Dermis blood vessel endothelial cell (primary cell): ENCODE measurements around the gene EFCAB8. TPM values are rescaled to one million over a fixed set of nuclear protein-coding genes. Genes with fewer than 3 reads are reported as not detected.
"Not testable (repeated sequence)": the region's sequence is repeated elsewhere in the genome, so short reads cannot be mapped to it uniquely, and the experiment has no call there.

Experiments used
- DNase-seq: peaks from one replicate; pipeline ENCODE4 v3.0.0; 2010
- total RNA-seq: library from RNA; depleted of rRNA; stranded (reverse); fragments of >200 nt; gene quantifications from 2 replicates; pipeline ENCODE4 v1.2.3, GENCODE V29; 2014

The EFCAB8 gene
- total RNA-seq, 1 donor from 2014 or later: under 0.01 TPM

GRCh38 chr20:32911355-32911754 lies 52.6 kb downstream of the EFCAB8 start:
- DNase-seq: no peak

GRCh38 chr20:32912688-32913087 lies 54.0 kb downstream of the EFCAB8 start:
- DNase-seq: peak; percentile 29

- no peak for DNase-seq
Measured at GRCh38 chr20:32914031-32914430, 55.3 kb downstream of the EFCAB8 start.

- no peak for DNase-seq
Measured at GRCh38 chr20:32917191-32917950, 58.6 kb downstream of the EFCAB8 start.

- no peak for DNase-seq
Measured at GRCh38 chr20:32918296-32918695, 59.6 kb downstream of the EFCAB8 start.

- no peak for DNase-seq
Measured at GRCh38 chr20:32918751-32919150, 60.0 kb downstream of the EFCAB8 start.

GRCh38 chr20:32920066-32920465 lies 61.3 kb downstream of the EFCAB8 start:
- no peak for DNase-seq

- DNase-seq: no peak
Measured at GRCh38 chr20:32920530-32921298, 62.0 kb downstream of the EFCAB8 start.

GRCh38 chr20:32922466-32922865 lies 63.7 kb downstream of the EFCAB8 start:
- DNase-seq: no peak

- no peak for DNase-seq
Measured at GRCh38 chr20:32924781-32925180, 66.1 kb downstream of the EFCAB8 start.

GRCh38 chr20:32925481-32926196 lies 66.9 kb downstream of the EFCAB8 start:
- no peak for DNase-seq

GRCh38 chr20:32929162-32929561 lies 70.4 kb downstream of the EFCAB8 start:
- no peak for DNase-seq

- no peak for DNase-seq
Measured at GRCh38 chr20:32930181-32930580, 71.5 kb downstream of the EFCAB8 start.

- DNase-seq: no peak
Measured at GRCh38 chr20:32930701-32931100, 72.0 kb downstream of the EFCAB8 start.

GRCh38 chr20:32934580-32934979 lies 75.9 kb downstream of the EFCAB8 start:
- no peak for DNase-seq

- DNase-seq: no peak
Measured at GRCh38 chr20:32941155-32941885, 82.6 kb downstream of the EFCAB8 start.

- DNase-seq: no peak
Measured at GRCh38 chr20:32943490-32944052, 84.8 kb downstream of the EFCAB8 start.

- DNase-seq: peak; percentile 42
Measured at GRCh38 chr20:32945710-32946221, 87.0 kb downstream of the EFCAB8 start.

GRCh38 chr20:32946629-32947028 lies 87.9 kb downstream of the EFCAB8 start:
- no peak for DNase-seq

- not testable (repeated sequence) for DNase-seq
Measured at GRCh38 chr20:32950539-32950938, 91.8 kb downstream of the EFCAB8 start.

GRCh38 chr20:32957459-32957858 lies 98.7 kb downstream of the EFCAB8 start:
- DNase-seq: no peak

GRCh38 chr20:32958574-32958973 lies 99.9 kb downstream of the EFCAB8 start:
- no peak for DNase-seq
